Mucosa of rectum (tissue), 2 donors: ENCODE results near the gene PTPN14.

Experiments
- H3K27ac ChIP-seq, 2 donors: one replicate each; pipeline ENCODE4 v1.7.0; 2013; ENCODE audit warnings: inconsistent platforms in 2 of 2, low read depth in 2 of 2, low read length in 2 of 2
- H3K27me3 ChIP-seq, 2 donors: one replicate each; pipeline ENCODE4 v1.7.0; 2013; ENCODE audit warnings: low read length in 2 of 2; ENCODE audit not compliant: control insufficient read depth in 2 of 2, insufficient read depth in 2 of 2
- H3K36me3 ChIP-seq, 2 donors: one replicate each; pipeline ENCODE4 v1.7.0; 2013; ENCODE audit warnings: low read length in 2 of 2; ENCODE audit not compliant: control insufficient read depth in 2 of 2, insufficient read depth in 2 of 2
- H3K4me1 ChIP-seq, 2 donors: one replicate each; pipeline ENCODE4 v1.7.0; 2013; ENCODE audit warnings: low read length in 2 of 2, mild to moderate bottlenecking in 1 of 2; ENCODE audit not compliant: control insufficient read depth in 2 of 2, insufficient read depth in 2 of 2
- H3K4me3 ChIP-seq, 2 donors: one replicate each; pipeline ENCODE4 v1.7.0; 2013; ENCODE audit warnings: low read length in 2 of 2
- H3K9ac ChIP-seq, 2 donors: one replicate each; pipeline ENCODE4 v1.7.0; 2013; ENCODE audit warnings: low read length in 2 of 2, low read depth in 1 of 2, mild to moderate bottlenecking in 1 of 2
- H3K9me3 ChIP-seq, 2 donors: one replicate each; pipeline ENCODE4 v1.7.0; 2013; ENCODE audit warnings: low read length in 2 of 2; ENCODE audit not compliant: control insufficient read depth in 2 of 2
- donor health status: healthy.
- donor health status: Normal muscosa, but diverticular disease.

Gene PTPN14

DNA sequence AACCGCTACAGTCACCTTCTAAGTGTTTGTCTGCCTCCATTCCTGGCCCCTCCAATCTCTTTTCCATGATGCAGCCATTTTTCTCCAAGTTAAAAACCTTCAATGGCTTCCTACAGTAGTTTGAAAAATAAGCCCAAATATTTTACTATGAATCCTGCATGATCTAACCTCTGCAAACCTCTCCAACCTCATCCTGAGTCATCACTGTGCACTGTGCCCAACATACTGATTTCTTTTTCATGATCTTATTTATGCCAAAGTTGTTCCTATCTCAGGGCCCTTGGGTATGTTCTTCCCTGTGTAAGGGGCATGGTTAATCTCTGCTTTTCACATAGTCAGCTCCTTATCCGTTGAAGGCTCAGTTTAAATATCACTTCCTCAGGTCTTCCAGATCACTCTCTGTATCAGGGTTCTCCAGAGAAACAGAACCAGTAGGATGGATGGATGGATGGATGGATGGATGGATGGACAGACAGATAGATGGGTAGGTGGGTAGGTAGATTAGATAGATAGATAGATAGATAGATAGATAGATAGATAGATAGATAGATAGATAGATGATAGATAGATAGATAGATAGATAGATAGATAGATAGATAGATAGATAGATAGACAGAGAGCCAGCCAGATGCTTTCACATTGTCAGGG lies 18.1 kb upstream of the PTPN14 start:
- H3K4me3 ChIP-seq, result no peak overlapping the region
- H3K36me3 ChIP-seq, result no peaks in the 10 kb centered on the region
- no peaks in the 10 kb centered on the region for H3K27me3 ChIP-seq
- no peak overlapping the region for H3K27ac ChIP-seq
- H3K9me3 ChIP-seq, result no peaks in the 10 kb centered on the region
- H3K9ac ChIP-seq, result no peak overlapping the region
- H3K4me1 ChIP-seq, result peaks cover 0 to 2% of the 10 kb centered on the region in 2 donors

DNA sequence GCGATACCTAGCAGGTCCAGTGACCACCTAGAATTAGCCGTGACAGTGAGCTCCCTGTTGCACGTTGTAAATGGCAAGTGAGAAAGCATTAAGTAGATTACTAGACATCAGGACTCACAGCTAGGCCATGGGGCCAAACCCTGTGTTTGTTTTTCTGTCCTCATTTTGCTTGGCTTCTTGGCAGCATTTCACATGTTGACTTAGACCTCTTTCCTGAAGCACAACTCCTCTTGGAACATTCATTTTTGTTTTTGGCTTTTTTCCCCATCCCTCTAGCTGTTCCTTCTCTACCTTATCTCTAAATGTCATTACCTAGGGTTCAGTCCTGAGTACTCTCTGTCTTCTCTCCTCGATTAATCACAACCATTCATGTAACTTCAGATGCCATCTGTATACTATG lies 16.9 kb upstream of the PTPN14 start:
- Histone ChIP-seq H3K27ac (no peak overlapping the region), H3K36me3 (no peaks in the 10 kb centered on the region), H3K4me3 (no peak overlapping the region), H3K9ac (no peak overlapping the region), H3K27me3 (no peaks in the 10 kb centered on the region), H3K9me3 (no peaks in the 10 kb centered on the region), H3K4me1 (no peaks in the 10 kb centered on the region)

DNA sequence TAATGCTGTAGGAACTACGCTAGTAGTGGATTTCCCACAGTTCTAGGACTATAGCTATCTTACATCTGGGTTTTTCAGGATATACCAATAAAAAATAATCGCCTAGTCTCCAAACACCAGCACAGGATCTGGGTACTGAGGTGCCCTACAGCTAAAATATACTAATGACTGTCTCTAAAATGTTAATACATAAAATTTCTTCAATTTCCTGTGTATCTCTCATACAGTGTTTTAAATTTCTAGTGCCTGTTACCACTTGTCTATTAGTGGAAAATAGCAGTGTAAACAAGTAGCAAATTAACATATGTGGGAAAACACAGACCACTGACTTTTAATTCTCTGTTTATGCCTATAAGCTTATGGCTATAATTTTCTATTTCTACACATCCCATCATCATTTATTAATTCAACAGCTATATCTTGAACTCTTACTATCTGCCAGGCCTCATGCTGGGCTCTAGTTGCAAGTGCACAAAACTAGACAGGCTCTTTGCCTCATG lies 16.1 kb upstream of the PTPN14 start:
- Histone ChIP-seq H3K27ac (no peak overlapping the region), H3K4me3 (no peak overlapping the region), H3K27me3 (no peaks in the 10 kb centered on the region)

DNA sequence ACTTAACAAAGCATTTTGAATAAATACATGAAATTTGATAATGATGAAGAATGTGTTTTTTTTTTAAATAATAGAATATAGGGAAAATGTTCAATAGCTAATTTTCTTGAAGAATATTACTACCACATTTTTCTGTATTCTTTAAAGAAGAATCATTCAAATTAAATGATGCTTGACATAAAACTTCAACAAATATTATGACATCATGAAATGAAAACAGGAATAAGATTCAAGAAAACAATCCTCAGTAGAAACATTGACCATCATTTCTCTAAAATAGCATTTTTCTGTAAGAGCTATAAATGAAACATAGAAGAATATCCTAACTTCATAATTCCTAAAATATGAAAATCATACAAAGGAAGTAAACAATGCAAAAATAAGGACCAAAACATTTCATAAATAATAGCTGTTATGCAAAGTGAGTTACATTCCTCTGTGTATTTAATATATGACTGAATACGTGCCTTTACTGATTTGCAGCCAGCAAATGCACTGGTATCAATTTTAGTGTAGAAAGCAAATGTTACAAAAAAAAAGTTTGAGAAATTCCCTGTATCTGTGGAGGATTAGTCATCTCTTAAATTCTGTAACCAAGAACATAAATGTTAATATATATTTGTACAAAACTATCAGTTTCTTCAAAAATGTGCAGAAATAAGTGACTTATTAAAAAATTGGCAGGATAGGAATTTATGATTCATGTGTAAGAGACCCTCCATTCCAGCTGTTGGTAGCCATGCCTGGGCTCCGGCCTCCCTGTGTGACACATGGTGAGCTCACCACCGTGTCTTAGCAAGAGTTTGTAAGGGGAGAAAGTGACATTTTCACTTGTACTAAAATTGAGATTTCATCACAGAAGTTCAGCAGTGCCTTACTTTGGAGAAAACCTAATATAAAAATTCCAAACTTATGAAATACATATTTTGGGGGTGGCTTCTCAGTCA lies 15.0 kb upstream of the PTPN14 start:
- no peak overlapping the region for H3K9ac ChIP-seq
- H3K4me1 ChIP-seq, result no peaks in the 10 kb centered on the region
- no peaks in the 10 kb centered on the region for H3K36me3 ChIP-seq
- no peaks in the 10 kb centered on the region for H3K27me3 ChIP-seq
- H3K9me3 ChIP-seq, result no peaks in the 10 kb centered on the region
- H3K27ac ChIP-seq, result no peak overlapping the region
- no peak overlapping the region for H3K4me3 ChIP-seq

More for the DNA sequence above, 16.1 kb upstream of the PTPN14 start:
- no peaks in the 10 kb centered on the region for H3K36me3 ChIP-seq
- H3K9ac ChIP-seq, result no peak overlapping the region
- no peaks in the 10 kb centered on the region for H3K4me1 ChIP-seq
- no peaks in the 10 kb centered on the region for H3K9me3 ChIP-seq

DNA sequence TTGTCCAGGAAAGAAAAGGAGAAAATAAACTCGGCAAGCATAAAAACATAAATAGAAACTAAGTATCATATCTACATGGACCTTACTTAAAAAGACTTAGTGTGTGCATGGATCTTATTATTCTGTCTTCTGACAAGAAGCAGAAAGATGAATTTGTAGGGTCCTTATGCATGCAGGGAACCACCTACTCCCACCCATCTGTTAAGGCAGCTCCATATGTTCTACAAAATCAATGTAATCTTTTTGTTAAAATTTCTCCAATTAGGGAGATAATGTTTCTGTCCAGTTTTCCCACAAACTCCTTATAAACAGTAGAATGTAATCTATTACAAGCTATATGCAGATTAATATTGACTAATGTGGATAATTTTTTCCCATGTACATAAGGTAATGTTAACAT lies 13.9 kb upstream of the PTPN14 start:
- Histone ChIP-seq H3K4me1 (no peaks in the 10 kb centered on the region), H3K9me3 (no peaks in the 10 kb centered on the region), H3K27ac (no peak overlapping the region), H3K9ac (no peak overlapping the region), H3K36me3 (no peaks in the 10 kb centered on the region), H3K27me3 (peaks cover 0 to 2% of the 10 kb centered on the region in 2 donors), H3K4me3 (no peak overlapping the region)

DNA sequence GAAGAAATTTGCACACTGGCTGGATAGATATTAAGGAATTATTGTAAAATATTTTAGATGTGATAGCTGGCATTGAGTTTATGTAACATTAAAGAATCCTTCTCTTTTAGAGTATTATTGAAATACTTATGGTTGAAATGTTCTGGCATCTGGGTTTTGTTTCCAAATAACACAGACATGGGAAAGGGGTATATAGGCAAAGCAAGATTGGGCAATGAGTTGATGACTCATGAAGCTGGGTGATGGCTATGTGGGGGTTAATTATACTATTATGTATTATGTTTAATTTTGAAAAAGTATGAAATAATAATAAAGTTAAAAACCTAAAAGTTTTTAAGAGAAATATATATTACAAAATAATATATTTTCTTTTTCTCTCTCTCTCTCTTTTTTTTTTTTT lies 12.5 kb upstream of the PTPN14 start:
- H3K36me3 ChIP-seq, result no peaks in the 10 kb centered on the region
- H3K9me3 ChIP-seq, result no peaks in the 10 kb centered on the region
- no peak overlapping the region for H3K9ac ChIP-seq
- H3K27me3 ChIP-seq, result peaks cover 0 to 3% of the 10 kb centered on the region in 2 donors
- H3K4me1 ChIP-seq, result no peaks in the 10 kb centered on the region
- no peak overlapping the region for H3K27ac ChIP-seq
- H3K4me3 ChIP-seq, result no peak overlapping the region

DNA sequence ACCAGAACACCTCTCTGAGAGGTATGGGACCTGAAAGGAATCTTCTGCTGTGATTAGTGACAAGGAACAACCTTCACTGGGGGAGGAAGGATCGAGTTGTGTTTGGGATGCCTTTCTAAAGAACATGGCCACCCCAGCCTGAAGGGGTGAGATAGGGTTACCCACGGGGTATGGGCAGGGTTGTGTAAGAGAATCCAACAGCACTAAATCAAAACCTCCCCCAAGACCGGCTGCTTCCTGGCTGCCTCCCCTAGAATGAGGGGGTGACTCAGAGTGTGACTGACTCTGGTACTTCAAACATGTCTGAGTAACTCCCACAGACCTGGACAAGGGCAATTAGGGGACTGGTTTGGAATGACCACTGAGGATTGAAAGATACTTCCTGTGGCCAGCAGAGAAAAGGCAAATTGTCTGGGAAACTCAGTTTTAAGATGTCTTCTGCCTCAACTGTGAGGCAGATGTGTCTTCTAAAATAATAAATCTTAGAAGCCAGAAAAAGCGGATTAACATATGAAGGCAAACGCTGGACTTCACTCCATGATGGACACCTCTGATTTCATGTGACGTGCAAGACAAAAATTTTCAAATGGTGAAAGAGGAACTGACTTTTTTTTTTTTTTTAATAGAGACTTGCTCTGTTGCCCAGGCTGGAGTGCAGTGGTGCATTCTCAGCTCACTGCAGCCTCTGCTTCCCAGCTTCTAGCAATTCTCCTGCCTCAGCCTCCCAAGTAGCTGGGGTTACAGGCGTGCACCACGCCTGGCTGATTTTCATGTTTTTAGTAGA lies 6.7 kb upstream of the PTPN14 start:
- Histone ChIP-seq H3K9me3 (no peaks in the 10 kb centered on the region), H3K27ac (no peak overlapping the region), H3K27me3 (peaks cover 0 to 3% of the 10 kb centered on the region in 2 donors), H3K4me3 (no peak overlapping the region), H3K36me3 (no peaks in the 10 kb centered on the region), H3K4me1 (no peaks in the 10 kb centered on the region), H3K9ac (no peak overlapping the region)

DNA sequence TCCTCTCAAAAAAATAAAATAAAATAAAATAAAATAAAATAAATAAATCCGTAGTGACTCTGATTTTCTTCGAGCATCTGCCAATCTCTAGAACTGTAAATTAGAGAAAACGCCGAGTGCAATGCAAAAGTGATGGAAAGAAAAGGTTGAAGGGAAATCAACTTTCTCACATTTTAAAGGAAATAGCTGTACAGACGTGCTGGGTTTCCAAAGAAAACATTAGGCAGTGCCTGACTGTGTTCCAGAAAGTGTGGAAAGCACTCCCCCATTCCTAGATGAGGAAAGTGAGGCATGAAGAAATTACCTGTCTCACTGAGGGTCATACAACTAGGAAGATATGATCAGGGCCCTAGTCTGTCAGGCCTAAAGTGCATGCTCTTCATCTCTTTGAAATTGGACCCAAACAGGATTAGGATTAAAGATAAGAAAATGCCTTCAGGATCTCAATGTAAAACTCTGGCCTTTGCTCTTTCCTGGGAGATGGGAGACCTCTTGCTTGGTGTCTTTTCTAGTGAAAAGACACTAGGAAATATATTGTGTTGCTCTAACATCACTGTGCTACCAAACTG lies 1.8 kb upstream of the PTPN14 start:
- H3K27me3 ChIP-seq, result no peaks in the 10 kb centered on the region
- no peaks in the 10 kb centered on the region for H3K36me3 ChIP-seq
- H3K9me3 ChIP-seq, result no peaks in the 10 kb centered on the region
- H3K9ac ChIP-seq, result no peak overlapping the region
- no peak overlapping the region for H3K27ac ChIP-seq
- peaks cover 3 to 12% of the 10 kb centered on the region in 2 donors for H3K4me1 ChIP-seq
- no peak overlapping the region for H3K4me3 ChIP-seq

DNA sequence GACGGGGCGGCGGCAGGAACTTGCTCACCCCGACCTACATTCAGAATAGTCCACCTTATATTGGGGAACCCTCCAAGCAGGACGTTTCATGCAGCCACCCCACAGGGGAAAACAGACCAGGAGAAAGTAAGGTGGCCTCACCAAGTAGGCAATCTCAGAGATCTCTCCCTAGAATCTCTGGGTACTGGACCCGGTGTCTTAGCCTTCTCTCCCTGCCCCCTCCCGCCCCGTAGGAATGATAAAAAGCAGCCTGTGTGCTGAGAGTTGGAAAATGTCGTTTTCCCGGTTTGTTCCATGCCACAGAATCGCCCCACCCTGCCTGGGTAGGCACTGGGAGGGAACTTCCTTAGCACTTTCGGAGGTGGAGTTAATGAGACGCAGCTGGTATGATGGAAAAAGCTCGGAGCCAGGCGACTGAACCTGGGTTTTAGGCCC lies 789 bp upstream of the PTPN14 start:
- Histone ChIP-seq H3K4me1 (peaks cover 3 to 12% of the 10 kb centered on the region in 2 donors), H3K9me3 (no peaks in the 10 kb centered on the region), H3K27me3 (no peaks in the 10 kb centered on the region), H3K4me3 (peak overlapping the region; percentile 82 to 83), H3K27ac (peak overlapping the region; percentile 88), H3K36me3 (no peaks in the 10 kb centered on the region), H3K9ac (peak overlapping the region; percentile 70 to 88)
